Medulla oblongata (tissue), 1 donor: ENCODE measurements around the gene SANBR.
A peak's percentile ranks its signal among the peaks of the same experiment; 100 is the strongest.
"Not testable (repeated sequence)": the region's sequence is repeated elsewhere in the genome, so short reads cannot be mapped to it uniquely, and the experiment has no call there.

Experiments used
- DNase-seq: peaks from one replicate; pipeline ENCODE4 v3.0.0-alpha.2; 2015; ENCODE audit errors: extremely low spot score

SANBR gene

GRCh38 chr2:61065714-61066709 is at the start of gene SANBR:
SANBR (plus strand) TSS chr2:61065871; CDS start chr2:61070351, 4,480 bp downstream.
- peak; percentile 91 for DNase-seq

GRCh38 chr2:61015976-61016375 is 49.7 kb upstream of the SANBR start:
- DNase-seq = no peak

GRCh38 chr2:61016392-61017002 is 49.2 kb upstream of the SANBR start:
- DNase-seq = no peak

- peak; percentile 87 for DNase-seq
Observed at GRCh38 chr2:61017003-61017555, 48.6 kb upstream of the SANBR start.

- DNase-seq = peak; percentile 45
Observed at GRCh38 chr2:61017556-61018317, 47.9 kb upstream of the SANBR start, which contains the start of the genes PEX13 and PUS10. PEX13 (plus strand) TSS chr2:61017720; CDS start chr2:61017760, 40 bp downstream. PUS10 (minus strand) TSS chr2:61018255; CDS start chr2:61011890, 6,365 bp downstream.

- DNase-seq = no peak
Observed at GRCh38 chr2:61018318-61018755, 47.3 kb upstream of the SANBR start.

GRCh38 chr2:61018798-61019197 is 46.9 kb upstream of the SANBR start:
- no peak for DNase-seq

GRCh38 chr2:61021228-61021660 is 44.4 kb upstream of the SANBR start:
- DNase-seq = no peak

GRCh38 chr2:61023670-61024069 is 42.0 kb upstream of the SANBR start:
- DNase-seq = no peak

- DNase-seq = no peak
Observed at GRCh38 chr2:61029533-61029932, 36.1 kb upstream of the SANBR start.

GRCh38 chr2:61034592-61034991 is 31.1 kb upstream of the SANBR start:
- not testable (repeated sequence) for DNase-seq

GRCh38 chr2:61036643-61037042 is 29.0 kb upstream of the SANBR start:
- DNase-seq = not testable (repeated sequence)

GRCh38 chr2:61042807-61043206 is 22.9 kb upstream of the SANBR start:
- DNase-seq = no peak

GRCh38 chr2:61044636-61045035 is 21.0 kb upstream of the SANBR start:
- no peak for DNase-seq

- no peak for DNase-seq
Observed at GRCh38 chr2:61045226-61045625, 20.4 kb upstream of the SANBR start.

- DNase-seq = no peak
Observed at GRCh38 chr2:61045999-61046398, 19.7 kb upstream of the SANBR start.

GRCh38 chr2:61055557-61055956 is 10.1 kb upstream of the SANBR start:
- DNase-seq = no peak

GRCh38 chr2:61057562-61057961 is 8.1 kb upstream of the SANBR start:
- DNase-seq = no peak

- no peak for DNase-seq
Observed at GRCh38 chr2:61059382-61059781, 6.3 kb upstream of the SANBR start.

GRCh38 chr2:61074100-61074499 is 8.4 kb downstream of the SANBR start:
- DNase-seq = no peak

GRCh38 chr2:61085883-61086282 is 20.2 kb downstream of the SANBR start:
- no peak for DNase-seq
